ENCODE measurements around the gene EPYC.

EPYC gene

DNA sequence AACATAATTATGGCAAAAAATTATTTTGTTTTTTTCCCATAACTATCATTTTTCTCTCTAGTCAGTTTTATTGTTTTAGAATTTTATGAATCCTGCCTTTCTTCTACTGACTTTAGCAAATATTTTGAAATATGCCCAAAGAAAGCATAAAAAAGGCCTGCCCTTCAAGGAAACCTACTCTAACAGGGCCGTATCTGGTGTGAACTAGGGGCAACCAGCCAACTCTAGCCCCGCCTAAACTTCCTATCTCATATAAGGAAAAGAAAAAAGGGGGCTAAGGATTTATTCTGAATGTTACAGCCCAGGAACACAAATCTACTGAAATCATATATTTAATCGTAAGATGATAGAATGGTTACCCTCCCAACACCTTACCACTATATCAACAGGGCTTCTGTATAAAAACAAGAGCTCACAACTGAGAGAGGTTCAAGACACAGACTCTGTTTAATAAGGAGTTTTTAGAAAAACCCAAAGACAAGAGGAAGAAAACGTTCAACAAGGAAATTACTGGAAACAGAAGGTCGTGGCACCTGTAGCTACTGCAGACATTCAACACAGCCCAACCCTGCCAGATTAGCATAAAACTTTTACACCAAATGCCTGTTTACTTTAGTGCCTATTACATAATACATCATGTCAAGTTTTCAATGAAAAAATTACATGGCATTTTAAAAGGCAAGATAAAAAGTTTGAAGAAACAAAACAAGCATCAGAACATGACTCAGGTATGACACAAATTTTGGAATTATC lies 12.9 kb upstream of the EPYC start:
- no peak overlapping the region for H3K4me3 ChIP-seq (ENCODE audit: low read depth, low read length)
- TF ChIP-seq MAX (IDR thresholded peaks at IDR 0.05; ENCODE audit: low read depth, low read length) (no peak), MYC (IDR thresholded peaks at IDR 0.05; ENCODE audit: low read depth, low read length) (no peak), CTCF (IDR thresholded peaks at IDR 0.05; ENCODE audit: low read depth, low read length) (no peak), POLR2A (IDR thresholded peaks at IDR 0.05; ENCODE audit: extremely low read depth, insufficient read length) (no peak)
- DNase-seq (ENCODE audit: low read depth) = no peak

- DNase-seq (ENCODE audit: low read depth) = no peak
- no peak for TF ChIP-seq POLR2A (IDR thresholded peaks at IDR 0.05; ENCODE audit: extremely low read depth, insufficient read length)
- TF ChIP-seq CTCF (IDR thresholded peaks at IDR 0.05; ENCODE audit: low read depth, low read length) = no peak
- TF ChIP-seq MAX (IDR thresholded peaks at IDR 0.05; ENCODE audit: low read depth, low read length) = no peak
- TF ChIP-seq MYC (IDR thresholded peaks at IDR 0.05; ENCODE audit: low read depth, low read length) = no peak
- no peak overlapping the region for H3K4me3 ChIP-seq (ENCODE audit: low read depth, low read length)
These were observed 12.3 kb upstream of the EPYC start for GRCh38 chr12:91017043-91017442.

- no peak for DNase-seq (ENCODE audit: low read depth)
- TF ChIP-seq MYC (IDR thresholded peaks at IDR 0.05; ENCODE audit: low read depth, low read length) (no peak), CTCF (IDR thresholded peaks at IDR 0.05; ENCODE audit: low read depth, low read length) (no peak), POLR2A (IDR thresholded peaks at IDR 0.05; ENCODE audit: extremely low read depth, insufficient read length) (no peak), MAX (IDR thresholded peaks at IDR 0.05; ENCODE audit: low read depth, low read length) (no peak)
- no peak overlapping the region for H3K4me3 ChIP-seq (ENCODE audit: low read depth, low read length)
These were observed 4.7 kb upstream of the EPYC start for GRCh38 chr12:91009319-91009950.

DNA sequence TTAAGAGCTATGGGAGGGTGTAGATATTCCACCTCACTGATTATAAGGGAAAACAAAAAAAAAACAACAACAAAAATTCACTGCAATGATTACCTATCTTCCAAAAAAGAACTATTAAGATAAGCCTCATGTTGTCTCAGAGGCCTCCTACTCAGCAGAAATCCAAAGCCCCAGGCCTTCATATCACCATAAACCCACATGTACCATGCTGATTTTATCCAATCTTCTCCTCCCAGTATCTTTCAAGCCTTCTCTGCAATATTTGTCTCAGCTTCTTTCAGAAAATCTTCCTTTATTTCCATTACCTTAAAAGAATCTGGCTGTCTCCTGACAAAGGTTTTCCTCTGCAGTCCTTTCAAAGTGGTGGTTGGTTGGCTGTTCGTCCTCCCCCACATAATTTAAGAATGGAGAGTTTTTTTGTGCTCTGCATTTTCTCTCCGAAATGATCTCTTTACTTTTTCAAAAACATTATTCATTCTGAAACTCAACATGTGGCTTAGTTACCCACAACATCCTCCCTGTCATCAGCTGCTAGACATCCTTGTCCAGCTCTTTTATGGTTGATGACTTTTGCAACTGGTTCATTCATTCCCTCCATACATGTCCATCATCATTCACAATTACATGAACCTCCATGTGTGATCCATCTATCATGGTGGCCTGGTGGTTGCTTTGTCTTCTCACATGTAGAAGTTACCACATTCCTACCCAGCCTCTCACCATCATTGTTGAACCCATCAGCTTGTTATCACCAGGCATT lies 2.9 kb upstream of the EPYC start:
- no peak overlapping the region for H3K4me3 ChIP-seq (ENCODE audit: low read depth, low read length)
- TF ChIP-seq MAX (IDR thresholded peaks at IDR 0.05; ENCODE audit: low read depth, low read length) (no peak), CTCF (IDR thresholded peaks at IDR 0.05; ENCODE audit: low read depth, low read length) (no peak), MYC (IDR thresholded peaks at IDR 0.05; ENCODE audit: low read depth, low read length) (no peak), POLR2A (IDR thresholded peaks at IDR 0.05; ENCODE audit: extremely low read depth, insufficient read length) (no peak)
- no peak for DNase-seq (ENCODE audit: low read depth)

- no peak for TF ChIP-seq MYC (IDR thresholded peaks at IDR 0.05; ENCODE audit: low read depth, low read length)
- TF ChIP-seq CTCF (IDR thresholded peaks at IDR 0.05; ENCODE audit: low read depth, low read length) = no peak
- TF ChIP-seq POLR2A (IDR thresholded peaks at IDR 0.05; ENCODE audit: extremely low read depth, insufficient read length) = no peak
- no peak for TF ChIP-seq MAX (IDR thresholded peaks at IDR 0.05; ENCODE audit: low read depth, low read length)
- no peak overlapping the region for H3K4me3 ChIP-seq (ENCODE audit: low read depth, low read length)
- DNase-seq (ENCODE audit: low read depth) = no peak
These were observed 1.0 kb downstream of the EPYC start for GRCh38 chr12:91003737-91004136.

Data from NB4 (cell line).